ENCODE results near the gene CYP2F1. TPM values are rescaled to one million over a fixed set of nuclear protein-coding genes. Genes with fewer than 3 reads are reported as not detected.
A peak's percentile ranks its signal among the peaks of the same experiment; 100 is the strongest.

Gene CYP2F1
- total RNA-seq (2014; rRNA removed; shearing (Covaris generic)) (not detected in 2 replicates), polyA plus RNA-seq (2016; fragmentation: Nextera tagmentation; extraction: Ambion mirVana) (0.99 and 1.1 TPM in 2 replicates)
- long read RNA-seq, result 0 reads

GRCh38 chr19:41114132-41114531, at the start of gene CYP2F1:
Gene CYP2F1 (plus strand): TSS chr19:41114432. CDS start chr19:41116189, 1,757 bp downstream.
- Histone ChIP-seq H3K4me3 (no peak within 1 kb of the TSS), H3K27ac (ENCODE audit: low read depth) (no peak within 1 kb of the TSS), H4K20me1 (replicated peaks; ENCODE audit: insufficient read depth) (no peaks in the 10 kb centered on the region), H3K9me2 (ENCODE audit: insufficient read depth) (0 out of 2 replicates have a peak, but pooled peaks cover 2% of the 10 kb centered on the region), H2AFZ (no peak within 1 kb of the TSS), H3K36me3 (ENCODE audit: insufficient read depth) (no peaks in the 10 kb centered on the region), H3K27me3 (ENCODE audit: insufficient read depth) (no peaks in the 10 kb centered on the region), H3K4me1 (ENCODE audit: insufficient read depth) (no peaks in the 10 kb centered on the region), H3K4me2 (no peak within 1 kb of the TSS), H3K79me2 (replicated peaks; ENCODE audit: insufficient read depth) (no peaks in the 10 kb centered on the region), H3F3A (replicated peaks; ENCODE audit: low read depth) (no peaks in the 10 kb centered on the region)
- Mint-ChIP-seq H3K27me3 (ENCODE audit: insufficient read depth, low read depth, poor library complexity) (peaks cover 6% of the 10 kb centered on the region), H3K9me3 (peaks cover 42% of the 10 kb centered on the region), H3K4me3 (no peak within 1 kb of the TSS; the same call in 2 of the 3 replicates), H3K4me1 (no peaks in the 10 kb centered on the region), H3K27ac (no peak within 1 kb of the TSS), H3K36me3 (ENCODE audit: low read depth) (peaks cover 17% of the 10 kb centered on the region)
- DNase-seq (ENCODE audit: low spot score), result no peak
- no peak for ATAC-seq
- TF ChIP-seq CREB1 (CRISPR knock-in tag; IDR thresholded peaks at IDR 0.05; ENCODE audit: low read depth) (no peak), ZNF331 (CRISPR knock-in tag; IDR thresholded peaks at IDR 0.05; ENCODE audit: low read depth) (no peak)

- Histone ChIP-seq H2AFZ (no peak overlapping the region), H3K9me2 (ENCODE audit: insufficient read depth) (no peaks in the 10 kb centered on the region), H3K27ac (ENCODE audit: low read depth) (no peak overlapping the region), H3F3A (replicated peaks; ENCODE audit: low read depth) (no peaks in the 10 kb centered on the region), H3K79me2 (replicated peaks; ENCODE audit: insufficient read depth) (no peaks in the 10 kb centered on the region), H3K4me2 (no peak overlapping the region), H3K4me1 (ENCODE audit: insufficient read depth) (no peaks in the 10 kb centered on the region), H4K20me1 (replicated peaks; ENCODE audit: insufficient read depth) (no peaks in the 10 kb centered on the region), H3K36me3 (ENCODE audit: insufficient read depth) (no peaks in the 10 kb centered on the region), H3K4me3 (no peak overlapping the region), H3K27me3 (ENCODE audit: insufficient read depth) (no peaks in the 10 kb centered on the region)
- peak overlapping the region; percentile 65; the same call in 1 of the 2 replicates for H3K27ac Mint-ChIP-seq
- no peaks in the 10 kb centered on the region for H3K36me3 Mint-ChIP-seq (ENCODE audit: low read depth)
- TF ChIP-seq POLR2AphosphoS5 (IDR thresholded peaks at IDR 0.05; ENCODE audit: low read depth) (no peak), ETS1 (IDR thresholded peaks at IDR 0.05) (peak; percentile 73), CREB1 (CRISPR knock-in tag; IDR thresholded peaks at IDR 0.05; ENCODE audit: low read depth) (peak; percentile 88)
- no peak overlapping the region for H3K4me3 Mint-ChIP-seq
- peaks cover 5% of the 10 kb centered on the region for H3K27me3 Mint-ChIP-seq (ENCODE audit: insufficient read depth, low read depth, poor library complexity)
- no peaks in the 10 kb centered on the region for H3K9me3 Mint-ChIP-seq
- H3K4me1 Mint-ChIP-seq, result peaks cover 2% of the 10 kb centered on the region; the same call in 1 of the 3 replicates
- ATAC-seq, result peak; percentile 99
- DNase-seq (ENCODE audit: low spot score), result peak; percentile 88
These were observed 49.2 kb upstream of the CYP2F1 start for GRCh38 chr19:41064974-41065569.

GRCh38 chr19:41076286-41076685, 37.9 kb upstream of the CYP2F1 start:
- Mint-ChIP-seq H3K4me1 (no peaks in the 10 kb centered on the region), H3K36me3 (ENCODE audit: low read depth) (peaks cover 7% of the 10 kb centered on the region; the same call in 1 of the 3 replicates), H3K9me3 (peaks cover 27% of the 10 kb centered on the region), H3K4me3 (no peak overlapping the region), H3K27me3 (ENCODE audit: insufficient read depth, low read depth, poor library complexity) (peaks cover 2% of the 10 kb centered on the region), H3K27ac (no peak overlapping the region)
- Histone ChIP-seq H2AFZ (no peak overlapping the region), H3K4me3 (no peak overlapping the region), H3K27ac (ENCODE audit: low read depth) (no peak overlapping the region), H3F3A (replicated peaks; ENCODE audit: low read depth) (no peaks in the 10 kb centered on the region), H3K79me2 (replicated peaks; ENCODE audit: insufficient read depth) (no peaks in the 10 kb centered on the region), H3K4me2 (no peak overlapping the region), H4K20me1 (replicated peaks; ENCODE audit: insufficient read depth) (no peaks in the 10 kb centered on the region), H3K4me1 (ENCODE audit: insufficient read depth) (no peaks in the 10 kb centered on the region), H3K36me3 (ENCODE audit: insufficient read depth) (no peaks in the 10 kb centered on the region), H3K27me3 (ENCODE audit: insufficient read depth) (no peaks in the 10 kb centered on the region), H3K9me2 (ENCODE audit: insufficient read depth) (peaks cover 6% of the 10 kb centered on the region; the same call in 1 of the 2 replicates)
- no peak for DNase-seq (ENCODE audit: low spot score)
- ATAC-seq, result no peak
- TF ChIP-seq POLR2AphosphoS5 (IDR thresholded peaks at IDR 0.05; ENCODE audit: low read depth) (no peak), NANOG (IDR thresholded peaks at IDR 0.05; ENCODE audit: borderline replicate concordance) (no peak), ZNF114 (CRISPR knock-in tag; IDR thresholded peaks at IDR 0.05) (no peak), ZNF462 (CRISPR knock-in tag; IDR thresholded peaks at IDR 0.05) (no peak), EZH2 (IDR thresholded peaks at IDR 0.05; ENCODE audit: low read depth, unreplicated experiment) (no peak)

Data from GM23338 (cell line).